Measurements from ENCODE around the gene CRX. TPM values are rescaled to one million over a fixed set of nuclear protein-coding genes. Genes with fewer than 3 reads are reported as not detected.
A peak's percentile ranks its signal among the peaks of the same experiment; 100 is the strongest.

CRX gene
- total RNA-seq, 1 experiment from 2014 or later = not detected

DNA sequence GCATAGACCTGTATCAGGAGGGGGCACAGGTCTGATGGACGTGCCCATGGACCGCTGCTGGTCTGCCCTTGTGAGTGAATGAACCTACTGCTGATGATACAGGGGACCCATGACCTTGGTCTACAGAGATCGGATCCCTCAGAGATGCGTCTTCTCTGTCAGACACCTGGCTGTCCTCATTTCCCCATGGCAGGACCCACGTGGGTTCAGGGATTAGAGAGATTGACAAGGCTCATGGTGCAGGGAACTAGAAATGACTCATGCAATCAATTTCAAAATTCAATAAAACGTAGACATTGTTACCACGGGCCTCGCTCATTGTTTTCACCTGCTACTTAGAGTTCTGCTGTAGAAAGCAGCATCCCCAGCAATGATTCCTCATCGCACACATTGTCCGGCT is 16.4 kb upstream of the CRX start:
- Histone ChIP-seq H3K36me3 (ENCODE audit: low read depth) (no peaks in the 10 kb centered on the region), H3K4me1 (replicated peaks; ENCODE audit: insufficient read depth) (no peaks in the 10 kb centered on the region), H3K9me2 (ENCODE audit: insufficient read depth) (no peaks in the 10 kb centered on the region), H3K4me2 (no peak overlapping the region), H3K79me2 (ENCODE audit: low read depth) (no peaks in the 10 kb centered on the region), H2AFZ (no peak overlapping the region), H3K27ac (no peak overlapping the region), H3K9me3 (ENCODE audit: insufficient read depth, low read depth) (no peaks in the 10 kb centered on the region), H3K27me3 (ENCODE audit: insufficient read depth, low read depth) (no peaks in the 10 kb centered on the region), H3K4me3 (no peak overlapping the region), H3F3A (ENCODE audit: insufficient read depth, low read depth) (peaks cover 10% of the 10 kb centered on the region), H4K20me1 (ENCODE audit: insufficient read depth) (no peaks in the 10 kb centered on the region)
- no peak for DNase-seq
- ChIA-PET POLR2A (ENCODE audit: unreplicated experiment) (no interaction called here), CTCF (no interaction called here)
- intact Hi-C loops (cut with micrococcal nuclease; ENCODE audit: unreplicated experiment) = no loop called here
- BruUV-seq (replicated peaks) = no TSS peak
- TF ChIP-seq, protein P1, sequence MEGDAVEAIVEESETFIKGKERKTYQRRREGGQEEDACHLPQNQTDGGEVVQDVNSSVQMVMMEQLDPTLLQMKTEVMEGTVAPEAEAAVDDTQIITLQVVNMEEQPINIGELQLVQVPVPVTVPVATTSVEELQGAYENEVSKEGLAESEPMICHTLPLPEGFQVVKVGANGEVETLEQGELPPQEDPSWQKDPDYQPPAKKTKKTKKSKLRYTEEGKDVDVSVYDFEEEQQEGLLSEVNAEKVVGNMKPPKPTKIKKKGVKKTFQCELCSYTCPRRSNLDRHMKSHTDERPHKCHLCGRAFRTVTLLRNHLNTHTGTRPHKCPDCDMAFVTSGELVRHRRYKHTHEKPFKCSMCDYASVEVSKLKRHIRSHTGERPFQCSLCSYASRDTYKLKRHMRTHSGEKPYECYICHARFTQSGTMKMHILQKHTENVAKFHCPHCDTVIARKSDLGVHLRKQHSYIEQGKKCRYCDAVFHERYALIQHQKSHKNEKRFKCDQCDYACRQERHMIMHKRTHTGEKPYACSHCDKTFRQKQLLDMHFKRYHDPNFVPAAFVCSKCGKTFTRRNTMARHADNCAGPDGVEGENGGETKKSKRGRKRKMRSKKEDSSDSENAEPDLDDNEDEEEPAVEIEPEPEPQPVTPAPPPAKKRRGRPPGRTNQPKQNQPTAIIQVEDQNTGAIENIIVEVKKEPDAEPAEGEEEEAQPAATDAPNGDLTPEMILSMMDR (conservative IDR thresholded peaks at IDR 0.05) = no peak
- TF ChIP-seq EZH2 (IDR thresholded peaks at IDR 0.05; ENCODE audit: low read depth) = no peak

DNA sequence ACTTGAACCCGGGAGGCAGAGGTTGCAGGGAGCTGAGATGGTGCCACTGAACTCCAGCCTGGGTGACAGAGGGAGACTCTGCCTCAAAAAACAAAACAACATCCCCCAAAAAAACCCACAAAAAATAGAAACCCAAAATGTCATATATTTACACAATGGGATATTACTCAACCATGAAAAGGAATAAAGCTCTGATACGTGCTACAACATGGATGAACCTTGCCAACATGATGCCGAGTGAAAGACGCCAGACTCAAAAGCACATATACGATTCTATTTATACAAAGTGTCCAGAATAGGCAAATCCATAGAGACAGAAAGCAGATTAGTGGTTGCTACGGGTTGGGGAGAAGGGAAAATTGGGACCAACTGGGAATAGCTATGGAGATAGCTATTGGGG is 15.3 kb upstream of the CRX start:
- H3K27ac ChIP-seq = no peak overlapping the region
- H3K9me2 ChIP-seq (ENCODE audit: insufficient read depth) = no peaks in the 10 kb centered on the region
- H3K36me3 ChIP-seq (ENCODE audit: low read depth) = no peaks in the 10 kb centered on the region
- no peaks in the 10 kb centered on the region for H3K27me3 ChIP-seq (ENCODE audit: insufficient read depth, low read depth)
- no peak for DNase-seq
- no peaks in the 10 kb centered on the region for H3K4me1 ChIP-seq (replicated peaks; ENCODE audit: insufficient read depth)
- no peaks in the 10 kb centered on the region for H3K9me3 ChIP-seq (ENCODE audit: insufficient read depth, low read depth)
- no peak overlapping the region for H3K4me3 ChIP-seq
- H4K20me1 ChIP-seq (ENCODE audit: insufficient read depth) = no peaks in the 10 kb centered on the region
- ChIA-PET CTCF (interaction anchor here (0.6 to 1.0 kb wide), 2 partner anchors 13 to 17 kb away, joined by 3 read pairs; no protein-coding TSS in a partner anchor), POLR2A (ENCODE audit: unreplicated experiment) (interaction anchor here (0.9 kb wide), 1 partner anchor 183 kb away, joined by 5 read pairs; no protein-coding TSS in a partner anchor)
- H3K4me2 ChIP-seq = no peak overlapping the region
- no TSS peak for BruUV-seq (replicated peaks)
- peaks cover 10% of the 10 kb centered on the region for H3F3A ChIP-seq (ENCODE audit: insufficient read depth, low read depth)
- TF ChIP-seq EZH2 (IDR thresholded peaks at IDR 0.05; ENCODE audit: low read depth) = no peak
- TF ChIP-seq, protein P1 (conservative IDR thresholded peaks at IDR 0.05) = no peak
- intact Hi-C loops (cut with micrococcal nuclease; ENCODE audit: unreplicated experiment) = no loop called here
- H2AFZ ChIP-seq = no peak overlapping the region
- no peaks in the 10 kb centered on the region for H3K79me2 ChIP-seq (ENCODE audit: low read depth)

DNA sequence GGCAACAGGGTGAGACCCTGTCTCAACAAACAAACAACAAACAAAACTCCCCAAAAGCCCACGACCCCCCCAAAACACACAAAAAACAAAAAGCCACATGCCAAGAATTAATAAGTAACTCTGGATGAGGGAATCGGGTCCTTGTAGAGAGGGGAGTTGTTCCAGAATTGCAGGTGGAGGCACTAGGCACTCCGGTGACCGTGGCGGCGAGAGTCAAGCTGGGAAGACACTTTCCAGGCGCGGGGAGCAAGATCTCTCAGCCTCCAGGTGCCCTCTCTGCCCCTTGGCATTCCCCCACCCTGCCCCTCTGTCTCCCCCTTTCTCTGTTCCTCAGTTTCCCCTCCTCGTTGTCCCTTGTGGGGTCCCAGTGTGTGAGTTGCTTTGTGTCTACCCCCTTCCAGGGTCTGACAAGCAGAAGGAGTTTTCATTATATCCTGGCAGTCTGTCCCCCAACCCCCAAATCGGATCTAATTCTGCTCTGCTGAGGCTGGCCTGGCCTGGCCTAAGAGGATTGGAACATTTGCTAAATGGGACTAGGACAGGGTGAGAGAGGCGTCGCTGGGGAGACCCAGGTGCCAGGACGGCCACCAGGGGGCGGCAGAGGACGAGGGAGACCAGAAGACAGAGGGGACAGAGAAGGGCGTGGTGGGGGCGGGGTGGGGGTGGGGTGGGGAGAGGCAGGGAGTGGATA is 8.3 kb upstream of the CRX start:
- no peak overlapping the region for H3K27ac ChIP-seq
- no peaks in the 10 kb centered on the region for H3K9me2 ChIP-seq (ENCODE audit: insufficient read depth)
- no peaks in the 10 kb centered on the region for H3K79me2 ChIP-seq (ENCODE audit: low read depth)
- H4K20me1 ChIP-seq (ENCODE audit: insufficient read depth) = no peaks in the 10 kb centered on the region
- DNase-seq = peak; percentile 49 to 78
- no peaks in the 10 kb centered on the region for H3K36me3 ChIP-seq (ENCODE audit: low read depth)
- CTCF ChIA-PET = no interaction called here
- H3K4me2 ChIP-seq = no peak overlapping the region
- no peaks in the 10 kb centered on the region for H3K9me3 ChIP-seq (ENCODE audit: insufficient read depth, low read depth)
- no peak overlapping the region for H2AFZ ChIP-seq
- POLR2A ChIA-PET (ENCODE audit: unreplicated experiment) = no interaction called here
- no TSS peak for BruUV-seq (replicated peaks)
- peaks cover 10% of the 10 kb centered on the region for H3F3A ChIP-seq (ENCODE audit: insufficient read depth, low read depth)
- TF ChIP-seq, protein P1 (conservative IDR thresholded peaks at IDR 0.05) = peak; percentile 78
- TF ChIP-seq EZH2 (IDR thresholded peaks at IDR 0.05; ENCODE audit: low read depth) = no peak
- intact Hi-C loops (cut with micrococcal nuclease; ENCODE audit: unreplicated experiment) = no loop called here
- no peaks in the 10 kb centered on the region for H3K4me1 ChIP-seq (replicated peaks; ENCODE audit: insufficient read depth)
- no peak overlapping the region for H3K4me3 ChIP-seq
- H3K27me3 ChIP-seq (ENCODE audit: insufficient read depth, low read depth) = peaks cover 16% of the 10 kb centered on the region
